Esophagus muscularis mucosa (tissue), 4 donors: ENCODE results near the gene EP400. TPM values are rescaled to one million over a fixed set of nuclear protein-coding genes. Genes with fewer than 3 reads are reported as not detected.

Source experiments
- DNase-seq: peaks from one replicate; pipeline ENCODE4 v3.0.0-alpha.2; 2017; ENCODE audit errors: extremely low spot score
- H3K27ac ChIP-seq, 4 donors: fragments of 200-600 bp; sonication (generic); replicated peaks in 1 of 4; 1 replicate in 3 of 4; 2 replicates in 1 of 4; pipeline ENCODE4 v1.5.1; 2016 to 2019; ENCODE audit warnings: mild to moderate bottlenecking in 1 of 4
- H3K27me3 ChIP-seq, 4 donors: fragments of 200-600 bp; sonication (generic); one replicate each; pipeline versions ENCODE4 v1.5.1 to v1.6.0; 2016 to 2019
- H3K36me3 ChIP-seq, 4 donors: fragments of 200-600 bp; sonication (generic); one replicate each; pipeline ENCODE4 v1.5.1; 2016 to 2019
- H3K4me1 ChIP-seq, 4 donors: fragments of 200-600 bp; sonication (generic); one replicate each; pipeline ENCODE4 v1.5.1; 2016 to 2019
- H3K4me3 ChIP-seq, 4 donors: fragments of 200-600 bp; sonication (generic); 1 replicate in 2 of 4; 2 replicates in 2 of 4; pipeline ENCODE4 v1.5.1; 2016 to 2019; ENCODE audit warnings: mild to moderate bottlenecking in 4 of 4, moderate library complexity in 1 of 4
- H3K9me3 ChIP-seq, 4 donors: fragments of 200-600 bp; sonication (generic); 1 replicate in 3 of 4; 2 replicates in 1 of 4; pipeline ENCODE4 v1.5.1; 2016 to 2019
- CTCF ChIP-seq, 3 experiments: fragments of 200-600 bp in 2 of 3; fragments of 450-650 bp in 1 of 3; sonication (generic) in 2 of 3; IDR thresholded peaks; one replicate each; pipeline ENCODE4 v1.5.1; 2017 to 2019; ENCODE audit warnings: antibody characterized with exemption in 3 of 3, mild to moderate bottlenecking in 2 of 3, moderate library complexity in 1 of 3
- EP300 ChIP-seq: sonication (generic); formaldehyde crosslinking; IDR thresholded peaks from one replicate; pipeline ENCODE4 v1.6.1; 2017; ENCODE audit warnings: antibody characterized with exemption
- POLR2A ChIP-seq: fragments of 450-650 bp; IDR thresholded peaks from one replicate; pipeline ENCODE4 v1.6.1; 2017; ENCODE audit warnings: antibody characterized with exemption, moderate library complexity, mild to moderate bottlenecking, low read depth
- POLR2AphosphoS5 ChIP-seq, 2 donors: sonication (generic); formaldehyde crosslinking; IDR thresholded peaks; one replicate each; pipeline ENCODE4 v1.6.1; 2017; ENCODE audit warnings: antibody characterized with exemption in 2 of 2
- WGBS: methylation state at CpG from one replicate; pipeline ENCODE4 v1.1.5; 2018; 5-methylcytosine and 5-hydroxymethylcytosine counted together
- intact Hi-C: fragments of 100-400 bp; cut with DNase I; formaldehyde crosslinking; loops from one replicate; pipeline ENCODE4 v1.15.1; 2023
- total RNA-seq, 4 donors: library from RNA; depleted of rRNA; stranded (reverse); fragments of >200 nt; gene quantifications; one replicate each; pipeline versions ENCODE4 v1.1.0 to v1.2.1, GENCODE V29; 2016

The EP400 gene
- total RNA-seq, 4 donors from 2014 or later, result 16.9 to 31.1 (median 22.4) TPM

GRCh38 chr12:131908092-131909080, 41.4 kb upstream of the EP400 start:
- intact Hi-C loops, result no loop called here
- Histone ChIP-seq H3K4me1 (peaks cover 39 to 49% (median 45%) of the 10 kb centered on the region in 4 donors), H3K36me3 (peaks cover 46 to 88% (median 77%) of the 10 kb centered on the region in 4 donors), H3K27me3 (no peaks in the 10 kb centered on the region), H3K9me3 (no peaks in the 10 kb centered on the region), H3K4me3 (no peak overlapping the region), H3K27ac (no peak overlapping the region)
- WGBS, result 96% methylated on average over 58 of the region's 96 CpGs
- TF ChIP-seq EP300 (no peak), CTCF (IDR thresholded peaks at IDR 0.05) (no peak), POLR2A (no peak), POLR2AphosphoS5 (IDR thresholded peaks at IDR 0.05) (no peak)
- no peak for DNase-seq

GRCh38 chr12:131909081-131909751, 40.5 kb upstream of the EP400 start:
- intact Hi-C loops, result no loop called here
- DNase-seq, result no peak
- Histone ChIP-seq H3K4me3 (no peak overlapping the region), H3K27ac (no peak overlapping the region), H3K9me3 (no peaks in the 10 kb centered on the region), H3K27me3 (no peaks in the 10 kb centered on the region), H3K36me3 (peaks cover 53 to 91% (median 85%) of the 10 kb centered on the region in 4 donors), H3K4me1 (peaks cover 31 to 41% (median 37%) of the 10 kb centered on the region in 4 donors)
- TF ChIP-seq EP300 (no peak), CTCF (IDR thresholded peaks at IDR 0.05) (no peak), POLR2A (no peak), POLR2AphosphoS5 (IDR thresholded peaks at IDR 0.05) (no peak)
- 90% methylated on average over 2 of the region's 61 CpGs for WGBS

- Histone ChIP-seq H3K27ac (no peak overlapping the region), H3K27me3 (no peaks in the 10 kb centered on the region), H3K36me3 (peaks cover 59 to 94% (median 88%) of the 10 kb centered on the region in 4 donors), H3K4me1 (peaks cover 25 to 35% (median 31%) of the 10 kb centered on the region in 4 donors), H3K9me3 (no peaks in the 10 kb centered on the region), H3K4me3 (no peak overlapping the region)
- DNase-seq, result no peak
- intact Hi-C loops, result no loop called here
- 92% methylated on average over 26 of the region's 26 CpGs for WGBS
- TF ChIP-seq EP300 (no peak), CTCF (IDR thresholded peaks at IDR 0.05) (no peak), POLR2AphosphoS5 (IDR thresholded peaks at IDR 0.05) (no peak), POLR2A (no peak)
These were observed 40.0 kb upstream of the EP400 start for GRCh38 chr12:131909752-131910219.

GRCh38 chr12:131910302-131911027, 39.3 kb upstream of the EP400 start:
- no peaks in the 10 kb centered on the region for H3K9me3 ChIP-seq
- peaks cover 66 to 94% (median 93%) of the 10 kb centered on the region in 4 donors for H3K36me3 ChIP-seq
- no peak overlapping the region for H3K4me3 ChIP-seq
- no peak overlapping the region for H3K27ac ChIP-seq
- intact Hi-C loops, result no loop called here
- peaks cover 18 to 29% (median 25%) of the 10 kb centered on the region in 4 donors for H3K4me1 ChIP-seq
- WGBS, result 83% methylated on average over 15 of the region's 23 CpGs
- no peaks in the 10 kb centered on the region for H3K27me3 ChIP-seq
- TF ChIP-seq POLR2AphosphoS5 (IDR thresholded peaks at IDR 0.05) (no peak), CTCF (IDR thresholded peaks at IDR 0.05) (no peak), EP300 (no peak), POLR2A (no peak)
- no peak for DNase-seq
